HG02571 (cell line): ENCODE data around the gene AUTS2.
A peak's percentile ranks its signal among the peaks of the same experiment; 100 is the strongest.

Source experiments
- ATAC-seq: cut with Tn5 transposase; IDR thresholded peaks from one replicate; pipeline ENCODE4 v1.9.1; 2021; ENCODE audit warnings: mild to moderate bottlenecking, moderate library complexity; ENCODE audit not compliant: unreplicated experiment

Gene AUTS2

DNA sequence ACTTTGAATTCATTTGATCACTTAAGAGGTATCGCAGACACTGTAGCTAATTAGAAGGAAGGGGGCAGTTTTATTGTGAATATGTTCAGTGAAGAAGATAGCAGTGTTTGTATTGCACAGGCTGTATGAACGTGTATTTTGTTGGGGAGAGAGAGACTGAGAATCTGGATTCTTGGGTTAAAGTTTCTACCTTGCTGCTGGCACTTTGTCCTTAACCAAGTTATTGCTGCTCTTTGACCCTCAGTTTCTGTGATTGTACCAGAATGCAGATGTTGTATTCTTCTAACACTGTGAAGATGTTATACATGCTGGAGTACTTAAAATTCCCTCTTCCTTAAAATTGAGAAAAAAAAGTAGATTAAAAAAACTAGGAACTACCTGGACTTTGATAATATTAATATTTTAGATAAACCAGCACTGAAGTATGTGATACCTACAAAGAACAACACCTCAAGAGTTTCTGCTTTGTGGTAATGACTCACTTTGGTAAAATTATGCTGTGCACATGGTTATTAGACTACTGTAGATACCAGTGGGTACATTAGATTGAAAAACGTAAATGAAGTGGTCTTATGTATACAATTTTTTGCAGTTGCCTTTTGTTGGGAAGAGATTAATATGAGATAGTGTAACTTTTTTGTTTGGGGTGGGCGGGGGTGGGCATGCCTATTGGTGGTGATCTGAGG, 321.3 kb downstream of the AUTS2 start:
- no peak for ATAC-seq

DNA sequence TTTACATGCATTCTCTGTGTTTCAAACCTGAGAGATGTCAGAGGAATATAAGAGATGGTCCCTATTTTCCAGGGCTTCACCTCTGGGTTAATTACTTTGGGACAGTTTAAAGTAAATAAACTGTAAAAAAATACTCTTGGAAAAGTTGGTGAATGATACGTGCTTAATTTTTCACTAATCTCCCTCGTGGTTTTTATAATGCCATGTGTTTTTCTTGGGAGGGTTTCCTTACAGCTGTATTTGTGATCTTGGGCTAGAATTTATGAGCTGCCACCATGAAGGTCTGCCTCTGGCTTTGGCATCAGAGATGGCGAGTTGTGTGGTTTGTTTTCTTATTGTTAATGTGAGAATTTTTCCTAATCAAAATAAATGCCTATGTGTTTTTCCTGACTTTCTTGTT, 322.5 kb downstream of the AUTS2 start:
- no peak for ATAC-seq

GRCh38 chr7:69922026-69922803, 323.9 kb downstream of the AUTS2 start:
- ATAC-seq, result peak; percentile 58

- ATAC-seq, result no peak
Measured at GRCh38 chr7:69927461-69927860, 329.2 kb downstream of the AUTS2 start.

DNA sequence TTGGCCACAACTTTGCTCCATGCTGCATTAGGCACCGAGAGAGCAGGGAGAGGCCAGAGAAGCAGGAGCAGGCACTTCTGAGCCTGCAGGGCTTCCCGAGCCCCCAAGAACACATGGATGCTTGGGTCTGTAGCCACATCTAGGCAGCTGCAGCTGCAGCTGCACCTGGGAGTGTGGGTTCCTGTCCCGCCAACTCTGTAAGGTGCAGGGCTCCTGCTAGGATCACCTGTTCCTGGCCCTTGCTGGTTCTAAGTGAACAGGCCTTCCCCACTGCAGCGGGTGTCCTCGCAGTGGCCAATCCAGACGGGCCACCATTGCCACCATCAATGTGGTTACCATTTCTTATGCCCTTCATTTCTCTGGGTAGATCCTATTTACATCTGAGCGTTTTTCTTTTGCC, 330.3 kb downstream of the AUTS2 start:
- no peak for ATAC-seq

- ATAC-seq, result no peak
Measured at GRCh38 chr7:69929622-69930021, 331.3 kb downstream of the AUTS2 start.

- no peak for ATAC-seq
Measured at GRCh38 chr7:69932034-69932628, 333.9 kb downstream of the AUTS2 start.

DNA sequence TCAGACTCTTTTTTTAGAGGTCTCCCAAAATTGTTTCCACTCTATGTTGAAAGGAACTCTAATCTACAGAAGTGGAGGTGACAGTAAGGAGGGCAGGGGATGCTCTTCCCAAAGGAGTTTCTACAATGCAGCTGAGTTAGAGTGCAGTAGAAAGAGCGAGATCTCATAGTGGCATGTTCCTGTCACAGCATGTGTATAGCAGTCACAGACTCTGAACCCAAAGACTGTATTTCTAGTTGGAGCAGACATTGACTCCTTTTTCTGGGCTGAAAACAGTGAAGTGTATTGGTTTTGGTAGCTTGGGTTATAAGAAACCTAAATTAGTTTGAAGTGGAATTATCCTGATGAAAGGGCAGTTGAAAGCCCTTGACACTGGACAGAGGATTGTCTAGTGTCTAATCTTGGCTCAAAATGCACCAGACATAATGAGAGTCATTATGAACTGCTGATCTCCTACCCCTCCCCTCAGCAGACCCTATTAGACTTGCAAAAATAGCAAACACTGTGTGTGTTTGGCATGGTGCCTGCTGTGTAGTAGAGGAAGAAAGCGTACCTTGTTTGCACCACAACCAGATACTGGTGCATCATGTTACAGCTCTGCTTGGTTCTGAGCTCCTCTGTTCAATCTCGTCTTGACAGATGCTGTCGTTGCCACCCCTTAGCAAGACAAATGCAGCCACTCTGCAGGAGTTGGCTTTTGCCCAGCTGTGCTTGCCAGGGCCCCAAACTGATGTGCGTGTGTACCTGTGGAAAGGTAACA, 336.0 kb downstream of the AUTS2 start:
- no peak for ATAC-seq

DNA sequence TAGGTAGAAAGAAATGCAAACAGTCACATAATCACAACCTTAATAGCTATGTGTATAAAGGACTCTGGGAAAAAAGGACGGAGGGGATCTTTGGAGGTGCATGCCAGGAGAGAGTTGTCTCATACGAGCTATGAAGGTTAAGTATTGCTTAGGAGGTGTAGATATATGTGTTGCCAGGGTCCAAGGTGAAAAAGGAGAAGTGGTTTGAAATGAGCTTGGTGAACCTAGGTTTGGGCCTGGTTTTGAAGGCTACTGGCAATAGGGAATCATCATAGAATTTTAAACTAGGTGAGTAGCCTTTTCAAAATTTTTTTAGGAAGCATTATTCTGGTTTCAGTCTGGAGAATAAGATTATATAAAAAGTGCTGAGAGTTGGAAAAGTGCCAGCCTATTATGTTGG, 336.8 kb downstream of the AUTS2 start:
- no peak for ATAC-seq

GRCh38 chr7:69937097-69937496, 338.8 kb downstream of the AUTS2 start:
- no peak for ATAC-seq

GRCh38 chr7:69939317-69939716, 341.0 kb downstream of the AUTS2 start:
- no peak for ATAC-seq

DNA sequence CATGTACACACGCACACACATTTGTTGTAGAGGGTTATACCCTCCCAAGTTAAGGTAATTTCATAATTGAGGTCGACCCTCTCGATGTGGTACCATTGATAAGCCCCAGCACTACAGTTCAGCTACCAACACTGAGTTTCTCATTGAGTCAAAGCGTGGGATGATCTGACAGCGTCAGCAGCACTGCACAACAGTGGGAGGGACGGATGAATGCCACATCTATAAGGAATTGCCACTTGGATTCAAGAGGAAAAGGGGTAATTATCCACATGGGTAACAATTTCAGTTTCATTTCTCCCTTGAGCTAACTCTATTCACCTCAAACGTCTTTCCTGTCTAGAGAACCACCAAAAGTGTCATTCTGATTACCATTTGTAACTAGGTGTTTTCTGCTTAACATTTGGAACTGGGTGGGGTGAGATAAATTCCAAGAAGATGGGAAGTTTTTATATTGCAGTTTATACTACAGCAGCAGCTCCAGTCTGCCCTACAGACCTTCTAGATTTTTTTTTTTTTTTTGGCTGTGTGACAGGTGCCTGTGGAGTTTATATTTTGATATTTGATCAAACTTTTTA, 342.9 kb downstream of the AUTS2 start:
- ATAC-seq, result no peak

DNA sequence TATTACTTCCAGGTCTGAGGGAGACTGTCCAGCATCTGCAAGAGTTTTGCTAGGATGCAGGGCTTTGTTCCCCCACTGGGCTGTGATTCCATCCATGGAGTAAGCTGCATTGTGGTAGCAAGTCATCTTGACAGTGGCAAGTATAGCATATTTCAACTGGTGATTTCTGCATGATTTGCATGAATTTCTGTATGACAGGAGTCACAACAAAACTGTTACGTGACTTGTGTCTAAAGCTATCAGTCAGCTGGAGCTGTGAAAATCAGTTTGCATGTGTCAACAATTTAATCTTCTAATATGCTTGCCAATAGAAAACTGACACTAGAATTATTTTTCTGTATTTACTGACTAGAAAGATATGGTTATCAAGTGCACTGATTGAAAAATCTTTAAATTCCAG, 344.3 kb downstream of the AUTS2 start:
- ATAC-seq, result no peak

DNA sequence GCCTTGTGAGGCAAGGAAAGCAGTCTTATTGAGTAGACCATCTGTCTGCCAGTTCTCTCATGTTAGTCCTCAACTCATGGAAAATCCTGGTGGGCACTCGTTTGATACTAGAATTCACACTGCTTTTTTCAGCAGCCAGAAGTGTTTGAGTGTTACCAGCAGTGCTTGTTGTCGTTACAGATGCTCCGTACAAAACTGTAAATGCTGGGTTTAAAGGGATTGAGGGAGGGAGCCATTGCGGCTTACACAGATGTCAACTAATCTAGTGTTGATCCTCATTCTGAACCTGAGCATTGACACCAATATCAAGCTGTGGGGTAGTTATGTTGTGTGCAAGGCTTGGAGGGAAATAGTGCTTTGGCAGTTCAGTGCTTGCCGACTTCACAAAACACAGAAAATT, 348.6 kb downstream of the AUTS2 start:
- no peak for ATAC-seq

DNA sequence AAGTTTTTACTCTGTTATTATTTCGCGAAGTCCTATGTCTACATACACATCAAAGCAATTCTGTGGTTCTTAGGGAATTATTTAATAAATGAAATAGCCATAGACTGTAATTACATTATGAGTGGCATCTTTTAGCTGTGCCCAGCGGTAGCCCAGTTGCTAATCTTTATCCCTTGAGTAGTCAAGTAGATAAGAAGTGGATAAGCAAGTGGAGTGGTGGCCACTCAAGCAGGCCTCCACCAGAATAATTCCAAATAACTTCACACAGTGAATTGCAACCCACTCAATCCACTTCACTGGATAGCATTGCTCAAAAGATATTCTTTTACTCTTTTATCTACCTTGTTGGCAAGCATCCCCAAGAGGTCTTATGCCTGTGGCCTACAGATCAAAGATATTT, 349.7 kb downstream of the AUTS2 start:
- no peak for ATAC-seq

GRCh38 chr7:69949122-69949521, 350.8 kb downstream of the AUTS2 start:
- ATAC-seq, result no peak

- no peak for ATAC-seq
Measured at GRCh38 chr7:69951458-69951857, 353.2 kb downstream of the AUTS2 start.

DNA sequence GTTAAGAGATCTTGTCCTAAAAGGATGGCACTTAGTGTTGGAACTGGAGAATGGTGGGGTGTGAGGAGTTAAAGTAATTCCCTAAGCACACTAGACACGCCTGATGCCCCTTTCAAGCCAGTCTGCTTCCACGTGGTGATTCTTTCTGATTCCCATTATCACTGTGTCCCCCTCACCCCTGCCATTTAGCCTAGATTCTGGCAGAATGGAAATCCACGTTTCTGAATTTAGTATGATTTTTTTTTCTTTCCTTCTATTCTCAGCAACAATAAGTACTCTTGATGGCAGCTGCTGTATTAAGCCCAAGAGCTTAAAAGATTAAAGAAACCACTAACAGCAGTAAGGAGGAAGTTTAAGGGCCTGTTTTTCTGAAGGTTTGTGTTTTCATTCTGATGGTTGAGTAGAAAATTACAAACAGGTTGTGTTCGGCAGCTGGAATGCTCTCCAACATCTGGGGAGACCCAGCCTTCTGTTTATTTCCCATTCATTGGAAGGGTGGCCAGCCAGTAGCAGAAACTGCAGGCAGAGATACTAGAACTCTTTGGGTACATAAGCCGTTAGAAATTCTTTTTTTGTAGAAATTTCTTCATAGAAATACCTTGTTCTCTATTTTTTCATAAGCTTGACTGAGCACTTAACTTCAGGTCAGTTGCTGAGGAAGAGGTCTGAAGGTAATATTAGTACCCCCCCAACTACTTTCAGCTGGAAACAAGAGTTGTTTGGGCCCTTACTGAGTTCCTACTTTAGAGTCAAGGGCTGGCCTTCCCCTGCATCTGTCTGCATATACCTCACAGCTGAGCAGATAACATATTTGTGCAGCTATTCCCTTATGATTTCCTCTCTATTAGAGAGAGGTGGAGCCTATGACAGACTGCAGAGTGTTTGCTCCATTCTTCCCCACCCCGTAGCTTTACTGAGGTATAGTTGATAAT, 355.1 kb downstream of the AUTS2 start:
- no peak for ATAC-seq

- no peak for ATAC-seq
Measured at GRCh38 chr7:69956541-69956940, 358.3 kb downstream of the AUTS2 start.

DNA sequence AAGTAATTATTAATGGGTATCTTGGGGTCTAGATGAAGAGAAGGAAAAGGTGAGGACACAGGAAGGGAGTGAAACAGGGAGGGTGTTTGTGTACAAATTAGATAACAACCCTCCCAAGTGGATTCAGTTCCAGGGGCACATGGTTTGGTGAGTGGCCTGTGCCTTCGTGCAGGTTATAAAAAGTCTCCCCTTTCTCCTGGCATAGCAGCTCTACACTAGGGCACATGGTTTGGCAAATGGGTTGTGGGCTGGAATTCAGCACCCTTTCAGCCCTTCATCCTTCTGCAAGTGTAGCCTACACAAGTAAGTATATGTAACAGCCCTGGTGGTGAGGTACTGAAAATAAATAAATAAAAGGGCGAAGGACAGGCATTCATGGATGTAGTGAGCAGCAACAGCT, 359.4 kb downstream of the AUTS2 start:
- ATAC-seq, result no peak
